ENCODE results near the gene COMTD1. TPM values are rescaled to one million over a fixed set of nuclear protein-coding genes. Genes with fewer than 3 reads are reported as not detected.

The COMTD1 gene
- total and polyA plus RNA-seq, 2 of the 13 experiments (the other 11 are each of a cell fraction or from before 2014, with no cell fraction given), result 11.8 to 18.4 TPM

GRCh38 chr10:75210282-75211006 is 25.3 kb downstream of the COMTD1 start, which contains the start of gene VDAC2 (continued):
- no peak for TF ChIP-seq ZBTB40 (IDR thresholded peaks at IDR 0.05)
- peak; percentile 54; the same call in 1 of the 2 replicates for TF ChIP-seq ZBTB40 (CRISPR knock-in tag; IDR thresholded peaks at IDR 0.05)
- 0 out of 2 replicates have a peak, but pooled peaks have one; percentile 12 for TF ChIP-seq ATF3 (CRISPR knock-in tag; IDR thresholded peaks at IDR 0.05)
- TF ChIP-seq ZNF318 (CRISPR knock-in tag; IDR thresholded peaks at IDR 0.05), result 0 out of 2 replicates have a peak, but pooled peaks have one; percentile 46
